Cardiac muscle cell (in vitro differentiated cells and primary cell): Measurements from ENCODE around the gene ANKRD40CL. TPM values are rescaled to one million over a fixed set of nuclear protein-coding genes. Genes with fewer than 3 reads are reported as not detected.
A peak's percentile ranks its signal among the peaks of the same experiment; 100 is the strongest.

Experiments used
- DNase-seq, 2 donors: peaks; one replicate each; pipeline versions ENCODE4 v3.0.0 to v3.0.0-alpha.2; 2010 to 2017; ENCODE audit warnings: low read depth in 1 of 2, low spot score in 1 of 2
- H3K27ac ChIP-seq: fragments of 200-600 bp; sonication (generic); 2 replicates; pipeline ENCODE4 v1.5.1; 2016
- H3K27me3 ChIP-seq: fragments of 200-600 bp; sonication (generic); 2 replicates; pipeline ENCODE4 v1.6.0; 2016; ENCODE audit warnings: control low read depth
- H3K36me3 ChIP-seq: fragments of 200-600 bp; sonication (generic); 2 replicates; pipeline ENCODE4 v1.5.1; 2016; ENCODE audit warnings: control low read depth
- H3K4me1 ChIP-seq: fragments of 200-600 bp; sonication (generic); 2 replicates; pipeline ENCODE4 v1.8.1; 2017; ENCODE audit warnings: low read depth, mild to moderate bottlenecking, mixed run types
- H3K4me3 ChIP-seq: fragments of 200-600 bp; sonication (generic); 2 replicates; pipeline ENCODE4 v1.5.1; 2016; ENCODE audit warnings: mild to moderate bottlenecking
- H3K9me3 ChIP-seq: fragments of 200-600 bp; sonication (generic); 2 replicates; pipeline ENCODE4 v1.5.1; 2017; ENCODE audit warnings: low read depth, mild to moderate bottlenecking, control low read depth
- CTCF ChIP-seq: IDR thresholded peaks from 2 replicates; pipeline ENCODE4 v1.5.1; 2012; ENCODE audit warnings: low read depth, mild to moderate bottlenecking, low read length
- polyA plus RNA-seq: library from polyadenylated mRNA; unstranded; fragments of >200 nt; fragmentation: Nextera tagmentation; extraction: Ambion mirVana; gene quantifications from 2 replicates; pipeline ENCODE4 v1.2.1, GENCODE V29; 2016
- total RNA-seq: library from RNA; depleted of rRNA; stranded (reverse); fragments of >200 nt; gene quantifications from 2 replicates; pipeline ENCODE4 v1.2.3, GENCODE V29; 2016

ANKRD40CL gene
- total and polyA plus RNA-seq, 2 experiments from 2014 or later: not detected

GRCh38 chr17:50766222-50767023, 895 bp downstream of the ANKRD40CL start:
- TF ChIP-seq CTCF: no peak
- no peak overlapping the region for H3K4me3 ChIP-seq
- H3K36me3 ChIP-seq: no peaks in the 10 kb centered on the region
- H3K4me1 ChIP-seq: peaks cover 32% of the 10 kb centered on the region
- DNase-seq: no peak
- no peaks in the 10 kb centered on the region for H3K27me3 ChIP-seq
- H3K27ac ChIP-seq: peak overlapping the region; percentile 65
- no peaks in the 10 kb centered on the region for H3K9me3 ChIP-seq

- Histone ChIP-seq H3K9me3 (no peaks in the 10 kb centered on the region), H3K36me3 (no peaks in the 10 kb centered on the region), H3K4me3 (no peak overlapping the region), H3K27me3 (no peaks in the 10 kb centered on the region), H3K4me1 (peaks cover 32% of the 10 kb centered on the region), H3K27ac (peak overlapping the region; percentile 65)
- no peak for TF ChIP-seq CTCF
- no peak for DNase-seq
Observed at GRCh38 chr17:50765454-50766221, 1.7 kb downstream of the ANKRD40CL start.

GRCh38 chr17:50764734-50765149, 2.6 kb downstream of the ANKRD40CL start:
- Histone ChIP-seq H3K27me3 (no peaks in the 10 kb centered on the region), H3K9me3 (no peaks in the 10 kb centered on the region), H3K27ac (peak overlapping the region; percentile 73), H3K36me3 (no peaks in the 10 kb centered on the region), H3K4me1 (peaks cover 32% of the 10 kb centered on the region), H3K4me3 (no peak overlapping the region)
- TF ChIP-seq CTCF: no peak
- peak in 1 of 2 donors; percentile 36 for DNase-seq

- Histone ChIP-seq H3K36me3 (no peaks in the 10 kb centered on the region), H3K4me3 (no peak overlapping the region), H3K27ac (peak overlapping the region; percentile 73), H3K27me3 (no peaks in the 10 kb centered on the region), H3K4me1 (peaks cover 36% of the 10 kb centered on the region), H3K9me3 (no peaks in the 10 kb centered on the region)
- no peak for DNase-seq
- no peak for TF ChIP-seq CTCF
Observed at GRCh38 chr17:50763716-50764475, 3.4 kb downstream of the ANKRD40CL start.

- no peak for DNase-seq
- Histone ChIP-seq H3K27ac (no peak overlapping the region), H3K27me3 (no peaks in the 10 kb centered on the region), H3K4me3 (no peak overlapping the region), H3K9me3 (no peaks in the 10 kb centered on the region), H3K4me1 (peaks cover 39% of the 10 kb centered on the region), H3K36me3 (no peaks in the 10 kb centered on the region)
- TF ChIP-seq CTCF: no peak
Observed at GRCh38 chr17:50762177-50762576, 5.1 kb downstream of the ANKRD40CL start.
